ENCODE data around the gene CDC42EP5. TPM values are rescaled to one million over a fixed set of nuclear protein-coding genes. Genes with fewer than 3 reads are reported as not detected.

The CDC42EP5 gene
- total RNA-seq, 2 experiments from 2014 or later, result 0.55 TPM; not detected in 1

DNA sequence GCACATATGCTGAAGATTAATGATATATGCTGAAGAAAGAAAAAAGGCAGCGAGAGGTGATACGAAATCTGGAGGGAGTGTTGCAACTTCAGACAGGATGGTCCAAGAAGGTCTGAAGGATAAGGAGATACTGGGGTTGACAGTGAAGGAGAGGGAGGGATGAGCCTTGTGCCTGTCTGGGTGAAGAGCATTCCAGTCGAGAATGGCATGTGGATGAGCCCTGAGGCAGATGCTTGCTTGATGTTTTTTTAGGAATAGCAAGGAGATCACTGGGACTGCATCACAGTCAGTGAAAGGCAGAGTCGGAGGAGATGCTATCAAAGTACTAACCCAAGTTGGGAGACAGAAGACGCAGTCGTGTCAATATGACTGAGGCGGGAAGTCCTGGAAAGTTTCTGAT is 16.2 kb upstream of the CDC42EP5 start:
- intact Hi-C loops (cut with DNase I, micrococcal nuclease), result no loop called here
- no peak overlapping the region for H3K4me3 Mint-ChIP-seq
- ATAC-seq (no peak), DNase-seq (no peak)
- no peaks in the 10 kb centered on the region for H3K36me3 Mint-ChIP-seq (ENCODE audit: low read depth)
- peaks cover 10% of the 10 kb centered on the region for H3K27me3 Mint-ChIP-seq
- no peak overlapping the region for H3K27ac Mint-ChIP-seq
- POLR2A ChIA-PET, result no interaction called here
- no peaks in the 10 kb centered on the region for H3K9me3 Mint-ChIP-seq (ENCODE audit: low read depth)
- CTCF ChIA-PET, result no interaction called here
- no peaks in the 10 kb centered on the region for H3K4me1 Mint-ChIP-seq

DNA sequence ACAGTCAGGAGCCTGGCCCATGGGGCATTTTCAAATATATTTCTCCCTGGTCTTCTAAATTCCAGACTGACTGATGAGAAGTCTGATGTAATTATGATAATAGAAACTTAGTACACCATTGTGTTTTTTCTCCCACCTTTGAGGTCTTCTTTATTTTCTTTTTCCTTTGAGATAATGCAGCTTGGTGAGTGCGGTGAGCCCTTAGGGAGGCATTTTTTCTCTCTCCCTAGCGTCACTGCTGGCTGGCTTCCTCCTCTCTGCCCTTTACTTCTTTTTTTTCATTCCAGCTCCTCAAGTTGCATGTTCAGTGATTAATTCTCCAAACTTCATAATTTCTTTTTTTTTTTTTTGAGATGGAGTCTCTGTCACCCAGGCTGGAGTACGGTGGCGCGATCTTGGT is 12.8 kb upstream of the CDC42EP5 start:
- intact Hi-C loops (cut with DNase I, micrococcal nuclease), result no loop called here
- Mint-ChIP-seq H3K4me1 (peaks cover 2% of the 10 kb centered on the region), H3K27ac (no peak overlapping the region), H3K4me3 (no peak overlapping the region), H3K36me3 (ENCODE audit: low read depth) (no peaks in the 10 kb centered on the region), H3K9me3 (ENCODE audit: low read depth) (no peaks in the 10 kb centered on the region), H3K27me3 (peaks cover 10% of the 10 kb centered on the region)
- ChIA-PET CTCF (interaction anchor here (0.7 kb wide), 1 partner anchor 9 kb away, joined by 3 read pairs; no protein-coding TSS in a partner anchor), POLR2A (no interaction called here)
- no peak for ATAC-seq
- no peak for DNase-seq

DNA sequence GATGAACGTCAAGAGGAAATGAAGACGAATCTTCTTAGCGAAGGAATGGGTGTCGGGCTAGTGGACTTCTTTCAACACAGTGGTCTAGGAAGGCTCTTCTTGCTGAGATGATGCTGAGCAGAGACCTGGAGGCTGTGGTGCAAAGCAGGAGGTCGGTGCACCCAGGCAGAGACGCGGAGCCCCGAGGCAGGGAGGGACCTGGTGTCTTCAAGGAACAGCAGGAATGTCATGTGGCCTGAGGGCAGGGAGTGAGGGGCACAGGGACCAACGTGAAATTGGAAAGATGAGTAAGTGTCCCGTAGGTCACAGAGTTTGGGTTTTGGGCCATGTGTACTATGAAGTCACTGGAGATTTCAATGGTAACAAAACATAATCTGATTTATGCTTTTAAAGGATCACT is 11.4 kb upstream of the CDC42EP5 start:
- Mint-ChIP-seq H3K9me3 (ENCODE audit: low read depth) (no peaks in the 10 kb centered on the region), H3K27me3 (peaks cover 14% of the 10 kb centered on the region), H3K27ac (no peak overlapping the region), H3K36me3 (ENCODE audit: low read depth) (no peaks in the 10 kb centered on the region), H3K4me1 (peaks cover 2% of the 10 kb centered on the region), H3K4me3 (no peak overlapping the region)
- intact Hi-C loops (cut with DNase I, micrococcal nuclease), result loop anchor here (5.0 kb wide), 2 partner anchors 38 to 433 kb away; no protein-coding TSS in a partner anchor
- DNase-seq, result no peak
- ChIA-PET CTCF (no interaction called here), POLR2A (no interaction called here)
- no peak for ATAC-seq

DNA sequence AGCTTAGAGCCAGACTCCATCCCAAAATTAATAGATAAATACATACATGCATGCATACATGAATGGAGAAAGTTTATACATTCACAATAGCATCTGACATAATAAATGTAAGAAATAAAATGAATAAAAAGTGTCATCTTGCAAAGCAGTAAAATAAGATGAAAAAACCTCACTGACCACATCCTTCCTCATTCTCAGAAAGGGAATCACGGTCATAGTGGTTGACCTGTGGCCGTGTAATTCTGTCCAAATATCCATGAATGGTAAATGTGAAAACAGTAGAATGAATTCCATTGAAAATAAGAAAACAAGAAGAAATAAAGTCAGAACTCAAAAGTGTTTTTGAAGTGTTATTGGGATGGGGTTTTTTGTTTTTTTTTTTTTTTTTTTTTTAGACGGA is 9.8 kb upstream of the CDC42EP5 start:
- CTCF ChIA-PET, result interaction anchor here (1.6 to 5.3 kb wide), 3 partner anchors 33 to 197 kb away, joined by 8 to 59 read pairs (median 11); no protein-coding TSS in a partner anchor

DNA sequence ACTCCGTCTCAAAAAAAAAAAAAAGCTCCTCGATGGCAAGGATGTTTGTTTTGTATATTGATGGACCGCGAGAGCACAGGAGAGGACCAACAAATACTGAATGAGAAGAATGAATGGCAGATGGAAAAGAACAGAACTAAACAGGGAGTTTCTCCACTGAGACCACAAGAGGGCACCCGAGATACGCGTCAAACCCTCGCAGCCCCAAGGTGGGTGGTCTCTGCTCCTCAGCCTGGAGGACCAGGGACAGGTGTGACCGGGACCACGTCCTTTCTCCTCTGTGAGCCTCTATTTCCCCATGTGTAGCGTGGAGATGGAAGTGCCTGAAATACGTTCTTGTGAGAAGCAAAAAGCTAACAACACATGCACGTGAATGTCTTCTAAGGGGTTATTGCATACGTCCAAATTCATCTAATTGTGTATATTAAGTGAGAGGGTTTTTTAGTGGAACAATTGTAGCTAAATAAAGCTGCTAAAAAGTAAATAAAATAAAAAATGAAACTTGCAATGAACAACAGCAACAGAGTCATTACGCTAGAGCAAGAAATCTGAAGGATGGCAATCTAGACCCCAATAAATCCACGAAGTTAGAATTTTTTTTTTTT is 8.3 kb upstream of the CDC42EP5 start:
- intact Hi-C loops (cut with DNase I, micrococcal nuclease), result loop anchor here (1.0 to 5.0 kb wide), 3 partner anchors 41 to 436 kb away; no protein-coding TSS in a partner anchor
- ATAC-seq (peak; percentile 47), DNase-seq (peak; percentile 53)
- Mint-ChIP-seq H3K27me3 (peaks cover 28% of the 10 kb centered on the region), H3K36me3 (ENCODE audit: low read depth) (no peaks in the 10 kb centered on the region), H3K4me1 (peaks cover 2% of the 10 kb centered on the region), H3K4me3 (no peak overlapping the region), H3K9me3 (ENCODE audit: low read depth) (no peaks in the 10 kb centered on the region), H3K27ac (no peak overlapping the region)
- CTCF ChIA-PET, result interaction anchor here (0.7 to 5.3 kb wide), 13 partner anchors 11 to 198 kb away, joined by 3 to 59 read pairs (median 4); partner anchors contain the start of gene LENG9
- POLR2A ChIA-PET, result no interaction called here

More for the DNA sequence above, 9.8 kb upstream of the CDC42EP5 start:
- Mint-ChIP-seq H3K27me3 (peaks cover 18% of the 10 kb centered on the region), H3K4me3 (no peak overlapping the region), H3K27ac (no peak overlapping the region), H3K36me3 (ENCODE audit: low read depth) (no peaks in the 10 kb centered on the region), H3K9me3 (ENCODE audit: low read depth) (no peaks in the 10 kb centered on the region), H3K4me1 (peaks cover 2% of the 10 kb centered on the region)
- POLR2A ChIA-PET, result no interaction called here
- DNase-seq, result no peak
- intact Hi-C loops (cut with DNase I, micrococcal nuclease), result loop anchor here (5.0 kb wide), 2 partner anchors 39 to 434 kb away; no protein-coding TSS in a partner anchor
- ATAC-seq, result no peak

DNA sequence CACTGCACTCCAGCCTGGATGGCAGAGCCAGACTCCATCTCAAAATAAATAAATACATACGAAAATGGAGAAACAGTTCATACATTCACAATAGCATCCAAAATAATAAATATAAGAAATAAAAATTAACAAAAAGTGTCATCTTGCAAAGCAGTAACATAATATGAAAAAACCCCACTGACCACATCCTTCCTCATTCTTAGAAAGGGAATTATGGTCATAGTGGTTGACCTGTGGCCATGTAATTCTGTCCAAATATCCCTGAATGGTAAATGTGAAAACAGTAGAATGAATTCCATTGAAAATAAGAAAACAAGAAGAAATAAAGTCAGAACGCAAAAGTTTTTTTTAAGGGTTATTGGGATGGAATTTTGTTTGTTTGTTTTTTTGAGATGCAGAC is 7.0 kb upstream of the CDC42EP5 start:
- Mint-ChIP-seq H3K27me3 (peaks cover 27% of the 10 kb centered on the region), H3K27ac (no peak overlapping the region), H3K4me3 (no peak overlapping the region), H3K4me1 (peaks cover 2% of the 10 kb centered on the region), H3K36me3 (ENCODE audit: low read depth) (no peaks in the 10 kb centered on the region), H3K9me3 (ENCODE audit: low read depth) (no peaks in the 10 kb centered on the region)
- CTCF ChIA-PET, result interaction anchor here (2.4 to 5.3 kb wide), 2 partner anchors 194 to 199 kb away, joined by 6 to 59 read pairs; no protein-coding TSS in a partner anchor
- no peak for ATAC-seq
- intact Hi-C loops (cut with DNase I, micrococcal nuclease), result loop anchor here (5.0 kb wide), 2 partner anchors 42 to 437 kb away; no protein-coding TSS in a partner anchor
- POLR2A ChIA-PET, result no interaction called here
- no peak for DNase-seq

DNA sequence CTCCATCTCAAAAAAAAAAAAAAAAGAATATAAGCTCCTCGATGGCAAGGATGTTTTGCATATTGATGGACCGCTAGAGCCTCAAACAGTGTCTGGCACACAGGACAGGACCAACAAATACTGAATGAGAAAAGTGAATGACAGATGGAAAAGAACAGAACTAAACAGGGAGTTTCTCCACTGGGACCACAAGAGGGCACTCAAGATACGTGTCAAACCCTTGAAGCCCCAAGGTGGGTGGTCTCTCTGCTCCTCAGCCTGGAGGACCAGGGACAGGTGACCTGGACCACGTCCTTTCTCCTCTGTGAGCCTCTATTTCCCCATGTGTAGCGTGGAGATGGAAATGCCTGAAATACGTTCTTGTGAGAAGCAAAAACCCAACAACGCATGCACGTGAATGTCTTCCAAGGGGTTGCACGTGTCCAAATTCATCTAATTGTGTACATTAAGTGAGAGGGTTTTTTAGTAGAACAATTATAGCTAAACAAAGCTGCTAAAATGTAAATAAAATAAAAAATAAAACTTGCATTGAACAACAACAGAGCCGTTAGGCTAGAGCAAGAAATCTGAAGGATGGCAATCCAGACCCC is 5.7 kb upstream of the CDC42EP5 start:
- Mint-ChIP-seq H3K36me3 (ENCODE audit: low read depth) (no peaks in the 10 kb centered on the region), H3K9me3 (ENCODE audit: low read depth) (no peaks in the 10 kb centered on the region), H3K27me3 (peaks cover 29% of the 10 kb centered on the region), H3K4me1 (peaks cover 2% of the 10 kb centered on the region), H3K4me3 (no peak overlapping the region), H3K27ac (no peak overlapping the region)
- ATAC-seq, result peak; percentile 57
- CTCF ChIA-PET, result interaction anchor here (0.8 to 5.3 kb wide), 6 partner anchors 10 to 200 kb away, joined by 4 to 59 read pairs (median 4); no protein-coding TSS in a partner anchor
- POLR2A ChIA-PET, result interaction anchor here (0.7 kb wide), 1 partner anchor 44 kb away, joined by 3 read pairs; no protein-coding TSS in a partner anchor
- DNase-seq, result no peak
- intact Hi-C loops (cut with DNase I, micrococcal nuclease), result no loop called here

DNA sequence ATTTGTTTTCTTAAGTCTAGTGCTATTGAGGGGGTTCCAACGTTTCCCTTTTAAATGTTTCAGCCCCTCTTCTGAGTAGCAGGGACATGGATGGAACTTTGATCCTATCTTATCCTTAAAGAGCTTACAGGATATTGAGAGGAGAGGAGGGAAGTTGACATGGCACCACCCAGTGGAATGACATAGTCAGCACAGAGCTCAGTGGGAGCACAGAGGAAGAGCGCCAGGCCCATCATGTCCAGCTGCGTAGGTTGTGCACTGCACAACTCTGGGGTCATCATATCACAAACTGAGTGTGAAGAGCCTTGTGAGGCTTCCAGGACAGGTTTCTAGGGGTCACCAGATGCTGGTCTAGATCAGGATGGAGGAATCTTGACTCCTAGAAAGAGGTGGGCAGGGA is 4.6 kb upstream of the CDC42EP5 start:
- H3K4me1 Mint-ChIP-seq, result peaks cover 5% of the 10 kb centered on the region
- ATAC-seq, result no peak
- H3K36me3 Mint-ChIP-seq (ENCODE audit: low read depth), result no peaks in the 10 kb centered on the region
- peaks cover 35% of the 10 kb centered on the region for H3K27me3 Mint-ChIP-seq
- no peak for DNase-seq
- intact Hi-C loops (cut with DNase I, micrococcal nuclease), result no loop called here
- H3K27ac Mint-ChIP-seq, result no peak overlapping the region
- H3K9me3 Mint-ChIP-seq (ENCODE audit: low read depth), result no peaks in the 10 kb centered on the region
- CTCF ChIA-PET, result interaction anchor here (0.6 to 1.3 kb wide), 4 partner anchors 8 to 101 kb away, joined by 3 to 5 read pairs (median 4); no protein-coding TSS in a partner anchor
- H3K4me3 Mint-ChIP-seq, result no peak overlapping the region
- POLR2A ChIA-PET, result interaction anchor here (0.6 kb wide), 1 partner anchor 14 kb away, joined by 3 read pairs; the partner anchor contains the start of gene LENG9

DNA sequence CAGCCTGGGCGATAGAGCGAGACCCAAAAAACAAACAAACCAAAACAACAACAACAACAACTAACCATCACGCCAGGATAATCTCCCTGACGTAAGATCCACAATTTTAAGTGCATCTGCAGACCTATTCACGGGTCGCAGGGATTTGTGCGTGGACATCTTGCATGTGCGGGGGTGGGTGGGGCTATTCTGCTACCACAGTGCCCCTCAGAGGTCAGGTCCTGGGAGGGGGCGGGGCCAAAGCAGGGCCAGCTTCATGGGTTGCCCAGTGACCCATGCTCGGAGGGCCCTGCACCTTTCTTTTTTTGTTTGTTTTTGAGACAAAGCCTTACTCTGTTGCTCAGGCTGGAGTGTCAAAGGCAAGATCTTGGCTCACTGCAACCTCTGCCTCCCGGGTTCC is 2.6 kb upstream of the CDC42EP5 start:
- no peak for DNase-seq
- H3K9me3 Mint-ChIP-seq (ENCODE audit: low read depth), result no peaks in the 10 kb centered on the region
- ChIA-PET CTCF (no interaction called here), POLR2A (no interaction called here)
- no peak for ATAC-seq
- H3K27me3 Mint-ChIP-seq, result peaks cover 35% of the 10 kb centered on the region
- no peaks in the 10 kb centered on the region for H3K36me3 Mint-ChIP-seq (ENCODE audit: low read depth)
- intact Hi-C loops (cut with DNase I, micrococcal nuclease), result no loop called here
- no peak overlapping the region for H3K4me3 Mint-ChIP-seq
- H3K27ac Mint-ChIP-seq, result no peak overlapping the region
- H3K4me1 Mint-ChIP-seq, result peaks cover 8% of the 10 kb centered on the region

DNA sequence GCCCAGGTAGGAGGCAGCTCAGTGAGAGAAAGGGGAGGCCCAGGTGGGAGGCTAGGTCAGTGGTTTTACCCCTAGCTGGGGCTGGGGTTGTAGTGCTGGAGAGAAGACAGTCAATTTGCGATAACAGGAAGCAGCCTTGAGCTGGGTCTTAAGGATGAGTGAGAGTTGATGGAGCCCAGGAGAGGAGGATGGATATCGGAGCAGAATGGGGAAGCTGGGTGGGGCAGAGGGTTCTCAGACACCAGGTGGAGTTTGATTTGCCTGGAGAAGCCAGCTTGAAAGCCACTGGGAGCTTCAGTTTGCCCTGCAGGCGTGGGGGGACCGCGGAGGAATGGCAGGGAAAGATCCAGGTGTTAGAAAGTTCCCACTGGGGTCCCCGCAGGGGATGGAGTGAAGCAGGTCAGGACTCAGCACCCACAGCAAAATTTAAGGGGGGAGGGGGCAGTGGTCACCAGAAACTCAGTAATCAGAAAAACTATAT is 836 bp upstream of the CDC42EP5 start:
- Mint-ChIP-seq H3K4me3 (no peak overlapping the region), H3K4me1 (peaks cover 12% of the 10 kb centered on the region), H3K36me3 (ENCODE audit: low read depth) (no peaks in the 10 kb centered on the region), H3K27ac (no peak overlapping the region), H3K9me3 (ENCODE audit: low read depth) (no peaks in the 10 kb centered on the region), H3K27me3 (peaks cover 48% of the 10 kb centered on the region)
- POLR2A ChIA-PET, result interaction anchor here (1.4 kb wide), 1 partner anchor 25 kb away, joined by 4 read pairs; the partner anchor contains the start of gene LENG8
- intact Hi-C loops (cut with DNase I, micrococcal nuclease), result no loop called here
- ATAC-seq (no peak), DNase-seq (no peak)
- CTCF ChIA-PET, result interaction anchor here (0.6 to 1.2 kb wide), 5 partner anchors 26 to 1030 kb away, joined by 3 to 5 read pairs (median 4); no protein-coding TSS in a partner anchor

DNA sequence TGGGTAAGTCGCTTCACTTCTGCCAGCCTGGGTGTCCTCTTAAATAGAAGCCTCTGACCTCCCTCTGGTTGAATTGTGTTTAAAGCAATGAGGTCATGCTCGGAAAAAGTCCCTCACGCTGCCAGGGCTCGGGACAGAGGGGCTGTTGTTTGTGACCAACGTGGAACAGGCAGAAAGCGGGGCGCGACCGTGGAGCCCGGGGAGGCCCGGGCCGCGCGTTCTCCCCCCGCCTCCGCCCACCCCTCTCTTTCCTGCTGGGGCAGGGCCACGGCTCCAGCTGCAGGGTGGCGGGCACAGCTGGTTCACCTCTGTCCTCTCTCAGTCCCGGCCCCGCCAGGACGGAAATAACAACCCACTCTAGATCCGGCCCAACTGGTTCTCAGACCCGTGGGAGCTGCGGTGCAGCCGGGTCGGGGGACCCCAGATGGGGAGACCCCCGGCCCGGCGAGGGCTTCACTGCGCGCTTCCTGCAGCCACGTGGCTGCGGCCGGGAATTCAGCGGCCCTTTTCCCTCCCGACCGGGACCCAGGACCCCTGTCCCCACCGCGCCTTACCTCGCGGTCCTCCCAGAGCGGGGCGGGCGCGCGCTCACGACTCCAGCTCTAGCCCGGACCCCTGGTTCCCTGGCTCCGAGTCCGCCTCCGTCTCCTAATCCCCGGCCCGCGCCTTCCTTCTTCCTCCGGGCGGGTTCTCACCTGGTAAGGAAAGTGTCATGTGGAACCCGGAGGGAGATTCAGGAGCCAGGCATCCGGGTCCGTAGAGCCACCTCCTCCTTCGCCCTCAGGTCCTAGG is 1.9 kb downstream of the CDC42EP5 start:
- DNase-seq, result no peak
- no peak overlapping the region for H3K4me3 Mint-ChIP-seq

More for the DNA sequence above, 1.9 kb downstream of the CDC42EP5 start:
- Mint-ChIP-seq H3K9me3 (ENCODE audit: low read depth) (no peaks in the 10 kb centered on the region), H3K4me1 (peaks cover 12% of the 10 kb centered on the region), H3K27me3 (peaks cover 41% of the 10 kb centered on the region), H3K36me3 (ENCODE audit: low read depth) (no peaks in the 10 kb centered on the region), H3K27ac (no peak overlapping the region)
- ChIA-PET CTCF (interaction anchor here (0.6 to 1.0 kb wide), 3 partner anchors 10 to 665 kb away, joined by 3 to 4 read pairs (median 4); no protein-coding TSS in a partner anchor), POLR2A (no interaction called here)
- ATAC-seq, result peak; percentile 39
- intact Hi-C loops (cut with DNase I, micrococcal nuclease), result no loop called here
